GM23338 (cell line): ENCODE measurements around the gene SRF. TPM values are rescaled to one million over a fixed set of nuclear protein-coding genes. Genes with fewer than 3 reads are reported as not detected.

ENCODE experiments used
- ATAC-seq: fragments of 200-7000 bp; cut with Tn5 transposase; 3 replicates; pipeline ENCODE4 v1.9.1; 2020
- DNase-seq: peaks from one replicate; pipeline ENCODE4 v3.0.0-alpha.2; 2015; ENCODE audit warnings: low spot score
- H2AFZ ChIP-seq: fragments of 200-600 bp; sonication (generic); 2 replicates; pipeline ENCODE4 v1.8.0; 2016; ENCODE audit warnings: antibody characterized with exemption, mild to moderate bottlenecking, moderate library complexity
- H3F3A ChIP-seq: fragments of 200-600 bp; sonication (generic); replicated peaks from 2 replicates; pipeline ENCODE4 v1.8.0; 2017; ENCODE audit warnings: antibody characterized with exemption, mixed run types, low read depth
- H3K27ac ChIP-seq: fragments of 200-600 bp; sonication (generic); 2 replicates; pipeline ENCODE4 v1.6.1; 2016; ENCODE audit warnings: low read depth
- H3K27me3 ChIP-seq: fragments of 200-600 bp; sonication (generic); 2 replicates; pipeline ENCODE4 v1.8.0; 2016; ENCODE audit warnings: mild to moderate bottlenecking, mixed run types, moderate library complexity; ENCODE audit not compliant: insufficient read depth
- H3K36me3 ChIP-seq: fragments of 200-600 bp; sonication (generic); 2 replicates; pipeline ENCODE4 v1.8.0; 2016; ENCODE audit warnings: mild to moderate bottlenecking; ENCODE audit not compliant: insufficient read depth
- H3K4me1 ChIP-seq: fragments of 200-600 bp; sonication (generic); 2 replicates; pipeline ENCODE4 v1.8.0; 2016; ENCODE audit warnings: mild to moderate bottlenecking, moderate library complexity; ENCODE audit not compliant: insufficient read depth
- H3K4me2 ChIP-seq: fragments of 200-600 bp; sonication (generic); 2 replicates; pipeline ENCODE4 v1.7.1; 2017; ENCODE audit warnings: mixed run types
- H3K4me3 ChIP-seq: fragments of 200-600 bp; sonication (generic); 2 replicates; pipeline ENCODE4 v1.6.1; 2016; ENCODE audit warnings: mixed run types
- H3K79me2 ChIP-seq: fragments of 200-600 bp; sonication (generic); replicated peaks from 2 replicates; pipeline ENCODE4 v1.8.0; 2017; ENCODE audit warnings: mild to moderate bottlenecking; ENCODE audit not compliant: insufficient read depth
- H3K9me2 ChIP-seq: fragments of 200-600 bp; sonication (generic); 2 replicates; pipeline ENCODE4 v1.8.0; 2017; ENCODE audit not compliant: insufficient read depth
- H4K20me1 ChIP-seq: fragments of 200-600 bp; sonication (generic); replicated peaks from 2 replicates; pipeline ENCODE4 v1.8.0; 2017; ENCODE audit warnings: mild to moderate bottlenecking; ENCODE audit not compliant: insufficient read depth
- H3K27ac Mint-ChIP-seq: 2 replicates; pipeline ENCODE4 v1.8.0; 2020; ENCODE audit warnings: inconsistent platforms, mild to moderate bottlenecking, moderate library complexity, mixed read lengths
- H3K27me3 Mint-ChIP-seq: 3 replicates; pipeline ENCODE4 v1.8.0; 2022; ENCODE audit warnings: low read depth, mild to moderate bottlenecking, moderate library complexity, mixed read lengths, inconsistent platforms; ENCODE audit not compliant: insufficient read depth, poor library complexity
- H3K36me3 Mint-ChIP-seq: 3 replicates; pipeline ENCODE4 v1.8.0; 2021; ENCODE audit warnings: low read depth, mild to moderate bottlenecking, inconsistent platforms, moderate library complexity, mixed read lengths
- H3K4me1 Mint-ChIP-seq: 3 replicates; pipeline ENCODE4 v1.8.0; 2020; ENCODE audit warnings: mild to moderate bottlenecking, inconsistent platforms, mixed read lengths
- H3K4me3 Mint-ChIP-seq: 3 replicates; pipeline ENCODE4 v1.8.0; 2021; ENCODE audit warnings: moderate library complexity, mild to moderate bottlenecking, inconsistent platforms, mixed read lengths
- H3K9me3 Mint-ChIP-seq: 3 replicates; pipeline ENCODE4 v1.8.0; 2020; ENCODE audit warnings: moderate library complexity, mild to moderate bottlenecking, inconsistent platforms, mixed read lengths
- EZH2 ChIP-seq: fragments of 200-600 bp; sonication (generic); IDR thresholded peaks from one replicate; pipeline ENCODE4 v1.8.0; 2017; ENCODE audit warnings: antibody characterized with exemption, mild to moderate bottlenecking, low read depth; ENCODE audit not compliant: unreplicated experiment
- JUNB ChIP-seq: IDR thresholded peaks from one replicate; pipeline ENCODE4 v1.6.1; 2016; ENCODE audit warnings: antibody characterized with exemption; ENCODE audit not compliant: unreplicated experiment
- NANOG ChIP-seq: IDR thresholded peaks from 2 replicates; pipeline ENCODE4 v1.6.1; 2016; ENCODE audit warnings: antibody characterized with exemption, borderline replicate concordance
- POLR2AphosphoS5 ChIP-seq: IDR thresholded peaks from 2 replicates; pipeline ENCODE4 v1.6.1; 2016; ENCODE audit warnings: antibody characterized with exemption, low read depth
- STAT1 ChIP-seq: IDR thresholded peaks from one replicate; pipeline ENCODE4 v1.6.1; 2016; ENCODE audit warnings: antibody characterized with exemption; ENCODE audit not compliant: unreplicated experiment
- polyA plus RNA-seq: library from polyadenylated mRNA; unstranded; fragments of >200 nt; fragmentation: Nextera tagmentation; extraction: Ambion mirVana; gene quantifications from 2 replicates; pipeline ENCODE4 v1.2.1, GENCODE V29; 2016
- total RNA-seq: library from RNA; depleted of rRNA; stranded (reverse); fragments of >200 nt; shearing (Covaris generic); gene quantifications from 2 replicates; pipeline ENCODE4 v1.2.3, GENCODE V29; 2014
- TF ChIP-seq, protein P1 (sequence below), 2 experiments: fragments of 200-600 bp in 1 of 2; sonication (generic) in 1 of 2; conservative IDR thresholded peaks; 2 replicates each; pipeline versions ENCODE4 v1.5.1 to v1.6.1; 2016 to 2017; ENCODE audit warnings: antibody characterized with exemption in 2 of 2, low read depth in 2 of 2, mild to moderate bottlenecking in 2 of 2, moderate library complexity in 1 of 2
- TF ChIP-seq, protein P2 (sequence below): IDR thresholded peaks from one replicate; pipeline ENCODE4 v1.6.1; 2018; ENCODE audit warnings: antibody characterized with exemption; ENCODE audit not compliant: unreplicated experiment
- TF ChIP-seq, protein P3 (sequence below): IDR thresholded peaks from 2 replicates; pipeline ENCODE4 v1.6.1; 2016; ENCODE audit warnings: antibody characterized with exemption

Gene SRF
- total and polyA plus RNA-seq, 2 experiments from 2014 or later, result 9.9 to 54.9 TPM

DNA sequence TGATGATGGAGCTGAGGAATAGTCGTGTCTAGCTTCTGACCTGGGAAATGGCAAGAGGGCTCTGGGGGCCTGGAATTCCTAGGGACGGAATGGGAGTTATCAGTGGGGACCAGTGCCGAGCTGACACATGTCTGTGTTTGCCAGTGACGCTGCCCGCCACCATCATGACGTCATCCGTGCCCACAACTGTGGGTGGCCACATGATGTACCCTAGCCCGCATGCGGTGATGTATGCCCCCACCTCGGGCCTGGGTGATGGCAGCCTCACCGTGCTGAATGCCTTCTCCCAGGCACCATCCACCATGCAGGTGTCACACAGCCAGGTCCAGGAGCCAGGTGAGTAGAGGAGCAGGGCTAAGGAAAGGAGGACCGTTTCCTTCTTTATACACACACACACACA lies 7.1 kb downstream of the SRF start:
- DNase-seq, result no peak

DNA sequence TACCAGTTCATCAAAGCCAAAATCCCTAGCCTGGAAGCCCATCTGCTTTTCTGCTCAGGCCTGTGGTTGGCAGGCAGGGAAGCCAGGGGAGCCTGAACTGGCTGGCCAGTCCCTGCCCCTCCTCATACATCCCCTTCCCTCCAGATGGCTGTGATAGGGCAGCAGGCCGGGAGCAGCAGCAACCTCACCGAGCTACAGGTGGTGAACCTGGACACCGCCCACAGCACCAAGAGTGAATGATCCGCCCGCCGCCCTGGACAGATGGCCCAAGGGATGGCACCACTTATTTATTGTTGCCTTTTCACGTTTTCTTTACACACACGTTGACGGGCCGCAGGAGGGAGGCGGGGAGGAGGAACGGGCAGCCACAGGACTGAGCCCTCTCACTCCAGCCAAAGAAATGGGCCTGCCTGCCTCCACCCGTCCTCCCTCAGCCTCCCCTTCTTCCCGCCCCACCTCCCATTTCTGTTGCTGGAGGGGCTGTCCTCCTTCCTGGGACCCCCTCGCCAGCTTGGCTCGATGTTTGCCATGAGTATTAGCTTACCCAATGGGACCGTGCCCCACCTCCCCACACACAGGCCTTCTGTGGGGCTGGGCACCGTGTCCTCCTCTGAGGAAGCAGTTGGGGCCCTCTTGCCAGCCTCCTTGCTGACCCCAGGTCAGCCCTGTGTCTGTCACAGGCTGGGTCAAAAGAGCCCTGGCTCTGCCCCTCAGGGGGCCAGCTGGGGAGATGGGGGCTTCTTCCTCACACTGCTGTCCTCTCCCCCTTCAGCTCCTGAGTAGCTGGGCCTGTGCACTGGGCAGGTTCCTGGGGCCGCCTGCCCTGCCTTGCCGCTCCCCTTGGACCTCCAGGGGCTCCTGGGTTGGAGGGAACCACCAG lies 8.1 kb downstream of the SRF start:
- H3K4me1 Mint-ChIP-seq, result peaks cover 28% of the 10 kb centered on the region
- ATAC-seq (no peak), DNase-seq (no peak)
- Histone ChIP-seq H3F3A (peaks cover 6% of the 10 kb centered on the region; the same call in 1 of the 2 replicates), H3K36me3 (peaks cover 29% of the 10 kb centered on the region), H3K4me3 (no peak overlapping the region), H3K9me2 (no peaks in the 10 kb centered on the region), H3K27me3 (no peaks in the 10 kb centered on the region), H4K20me1 (peaks cover 19% of the 10 kb centered on the region), H3K27ac (no peak overlapping the region), H3K4me2 (no peak overlapping the region), H3K4me1 (peaks cover 17% of the 10 kb centered on the region; the same call in 1 of the 2 replicates), H3K79me2 (peaks cover 11% of the 10 kb centered on the region), H2AFZ (no peak overlapping the region)
- H3K36me3 Mint-ChIP-seq, result peaks cover 49% of the 10 kb centered on the region
- peaks cover 24% of the 10 kb centered on the region for H3K27me3 Mint-ChIP-seq
- H3K4me3 Mint-ChIP-seq, result no peak overlapping the region
- H3K9me3 Mint-ChIP-seq, result no peaks in the 10 kb centered on the region
- H3K27ac Mint-ChIP-seq, result no peak overlapping the region
- TF ChIP-seq POLR2AphosphoS5 (no peak), JUNB (no peak), EZH2 (no peak), STAT1 (no peak), NANOG (no peak)
- TF ChIP-seq, protein P1, sequence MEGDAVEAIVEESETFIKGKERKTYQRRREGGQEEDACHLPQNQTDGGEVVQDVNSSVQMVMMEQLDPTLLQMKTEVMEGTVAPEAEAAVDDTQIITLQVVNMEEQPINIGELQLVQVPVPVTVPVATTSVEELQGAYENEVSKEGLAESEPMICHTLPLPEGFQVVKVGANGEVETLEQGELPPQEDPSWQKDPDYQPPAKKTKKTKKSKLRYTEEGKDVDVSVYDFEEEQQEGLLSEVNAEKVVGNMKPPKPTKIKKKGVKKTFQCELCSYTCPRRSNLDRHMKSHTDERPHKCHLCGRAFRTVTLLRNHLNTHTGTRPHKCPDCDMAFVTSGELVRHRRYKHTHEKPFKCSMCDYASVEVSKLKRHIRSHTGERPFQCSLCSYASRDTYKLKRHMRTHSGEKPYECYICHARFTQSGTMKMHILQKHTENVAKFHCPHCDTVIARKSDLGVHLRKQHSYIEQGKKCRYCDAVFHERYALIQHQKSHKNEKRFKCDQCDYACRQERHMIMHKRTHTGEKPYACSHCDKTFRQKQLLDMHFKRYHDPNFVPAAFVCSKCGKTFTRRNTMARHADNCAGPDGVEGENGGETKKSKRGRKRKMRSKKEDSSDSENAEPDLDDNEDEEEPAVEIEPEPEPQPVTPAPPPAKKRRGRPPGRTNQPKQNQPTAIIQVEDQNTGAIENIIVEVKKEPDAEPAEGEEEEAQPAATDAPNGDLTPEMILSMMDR (conservative IDR thresholded peaks at IDR 0.05; ENCODE audit: low read depth in 2 of 2), result no peak
- TF ChIP-seq, protein P2, sequence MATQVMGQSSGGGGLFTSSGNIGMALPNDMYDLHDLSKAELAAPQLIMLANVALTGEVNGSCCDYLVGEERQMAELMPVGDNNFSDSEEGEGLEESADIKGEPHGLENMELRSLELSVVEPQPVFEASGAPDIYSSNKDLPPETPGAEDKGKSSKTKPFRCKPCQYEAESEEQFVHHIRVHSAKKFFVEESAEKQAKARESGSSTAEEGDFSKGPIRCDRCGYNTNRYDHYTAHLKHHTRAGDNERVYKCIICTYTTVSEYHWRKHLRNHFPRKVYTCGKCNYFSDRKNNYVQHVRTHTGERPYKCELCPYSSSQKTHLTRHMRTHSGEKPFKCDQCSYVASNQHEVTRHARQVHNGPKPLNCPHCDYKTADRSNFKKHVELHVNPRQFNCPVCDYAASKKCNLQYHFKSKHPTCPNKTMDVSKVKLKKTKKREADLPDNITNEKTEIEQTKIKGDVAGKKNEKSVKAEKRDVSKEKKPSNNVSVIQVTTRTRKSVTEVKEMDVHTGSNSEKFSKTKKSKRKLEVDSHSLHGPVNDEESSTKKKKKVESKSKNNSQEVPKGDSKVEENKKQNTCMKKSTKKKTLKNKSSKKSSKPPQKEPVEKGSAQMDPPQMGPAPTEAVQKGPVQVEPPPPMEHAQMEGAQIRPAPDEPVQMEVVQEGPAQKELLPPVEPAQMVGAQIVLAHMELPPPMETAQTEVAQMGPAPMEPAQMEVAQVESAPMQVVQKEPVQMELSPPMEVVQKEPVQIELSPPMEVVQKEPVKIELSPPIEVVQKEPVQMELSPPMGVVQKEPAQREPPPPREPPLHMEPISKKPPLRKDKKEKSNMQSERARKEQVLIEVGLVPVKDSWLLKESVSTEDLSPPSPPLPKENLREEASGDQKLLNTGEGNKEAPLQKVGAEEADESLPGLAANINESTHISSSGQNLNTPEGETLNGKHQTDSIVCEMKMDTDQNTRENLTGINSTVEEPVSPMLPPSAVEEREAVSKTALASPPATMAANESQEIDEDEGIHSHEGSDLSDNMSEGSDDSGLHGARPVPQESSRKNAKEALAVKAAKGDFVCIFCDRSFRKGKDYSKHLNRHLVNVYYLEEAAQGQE, result no peak
- TF ChIP-seq, protein P3, sequence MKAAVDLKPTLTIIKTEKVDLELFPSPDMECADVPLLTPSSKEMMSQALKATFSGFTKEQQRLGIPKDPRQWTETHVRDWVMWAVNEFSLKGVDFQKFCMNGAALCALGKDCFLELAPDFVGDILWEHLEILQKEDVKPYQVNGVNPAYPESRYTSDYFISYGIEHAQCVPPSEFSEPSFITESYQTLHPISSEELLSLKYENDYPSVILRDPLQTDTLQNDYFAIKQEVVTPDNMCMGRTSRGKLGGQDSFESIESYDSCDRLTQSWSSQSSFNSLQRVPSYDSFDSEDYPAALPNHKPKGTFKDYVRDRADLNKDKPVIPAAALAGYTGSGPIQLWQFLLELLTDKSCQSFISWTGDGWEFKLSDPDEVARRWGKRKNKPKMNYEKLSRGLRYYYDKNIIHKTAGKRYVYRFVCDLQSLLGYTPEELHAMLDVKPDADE, result no peak

More for the DNA sequence above, 7.1 kb downstream of the SRF start:
- H3K27ac ChIP-seq, result no peak overlapping the region
- peaks cover 14% of the 10 kb centered on the region; the same call in 1 of the 2 replicates for H3F3A ChIP-seq
- Mint-ChIP-seq H3K27ac (no peak overlapping the region; the same call in 1 of the 2 replicates), H3K36me3 (peaks cover 56% of the 10 kb centered on the region), H3K4me1 (peaks cover 34% of the 10 kb centered on the region), H3K27me3 (peaks cover 29% of the 10 kb centered on the region), H3K4me3 (no peak overlapping the region; the same call in 2 of the 3 replicates), H3K9me3 (no peaks in the 10 kb centered on the region)
- peaks cover 25% of the 10 kb centered on the region for H3K4me1 ChIP-seq
- no peak for ATAC-seq
- peaks cover 29% of the 10 kb centered on the region for H3K36me3 ChIP-seq
- H3K4me2 ChIP-seq, result no peak overlapping the region
- H3K4me3 ChIP-seq, result no peak overlapping the region
- H2AFZ ChIP-seq, result no peak overlapping the region
- H3K79me2 ChIP-seq, result peaks cover 18% of the 10 kb centered on the region
- TF ChIP-seq, protein P3, result no peak
- H3K27me3 ChIP-seq, result peaks cover 3% of the 10 kb centered on the region
- no peaks in the 10 kb centered on the region for H3K9me2 ChIP-seq
- peaks cover 19% of the 10 kb centered on the region for H4K20me1 ChIP-seq
